Stimulated activated memory B cell treated with anti-CD40 and anti-IgM and Interleukin-4, amounts not matched to agents 10 μg/mL and 1 μg/mL and 100 μg/mL, for 72 hours (primary cell): ENCODE measurements around the gene FBXL17.

Experiments
- ATAC-seq: fragments of 150-1000 bp; cut with Tn5 transposase; 2 replicates; pipeline ENCODE4 v1.10.0; 2021
- H3K27ac Mint-ChIP-seq: one replicate; pipeline ENCODE4 v1.8.0; 2022; ENCODE audit warnings: mild to moderate bottlenecking, mixed read lengths
- H3K27me3 Mint-ChIP-seq: one replicate; pipeline ENCODE4 v1.8.0; 2022; ENCODE audit warnings: mixed read lengths
- H3K36me3 Mint-ChIP-seq: one replicate; pipeline ENCODE4 v1.8.0; 2022; ENCODE audit warnings: mixed read lengths
- H3K4me1 Mint-ChIP-seq: one replicate; pipeline ENCODE4 v1.8.0; 2022; ENCODE audit warnings: mixed read lengths
- H3K4me3 Mint-ChIP-seq: one replicate; pipeline ENCODE4 v1.8.0; 2022; ENCODE audit warnings: mild to moderate bottlenecking, moderate library complexity, mixed read lengths
- H3K9me3 Mint-ChIP-seq: one replicate; pipeline ENCODE4 v1.8.0; 2022; ENCODE audit warnings: mixed read lengths

The FBXL17 gene

DNA sequence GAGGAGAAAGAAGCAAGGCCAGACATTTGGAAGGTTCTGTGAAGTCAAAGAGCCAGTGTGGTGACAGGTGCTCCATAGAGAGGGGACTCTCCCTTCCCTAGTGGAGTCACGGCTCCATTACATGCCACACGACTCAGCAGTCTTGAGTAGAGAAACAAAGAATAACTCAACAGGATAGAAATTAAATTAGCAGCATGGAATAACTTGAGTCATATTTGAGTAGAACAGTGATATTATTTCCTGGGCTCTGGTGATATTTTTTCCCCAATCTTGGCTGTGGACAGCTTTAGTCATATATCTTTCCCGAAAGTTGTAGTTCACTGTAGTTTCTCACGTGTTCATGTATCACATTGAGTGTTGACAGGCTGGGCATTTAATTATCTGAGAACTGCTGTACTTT, 561.5 kb downstream of the FBXL17 start:
- Mint-ChIP-seq H3K36me3 (no peaks in the 10 kb centered on the region), H3K4me3 (no peak overlapping the region), H3K9me3 (peaks cover 3% of the 10 kb centered on the region), H3K4me1 (no peaks in the 10 kb centered on the region), H3K27me3 (peaks cover 8% of the 10 kb centered on the region), H3K27ac (no peak overlapping the region)
- ATAC-seq: no peak

DNA sequence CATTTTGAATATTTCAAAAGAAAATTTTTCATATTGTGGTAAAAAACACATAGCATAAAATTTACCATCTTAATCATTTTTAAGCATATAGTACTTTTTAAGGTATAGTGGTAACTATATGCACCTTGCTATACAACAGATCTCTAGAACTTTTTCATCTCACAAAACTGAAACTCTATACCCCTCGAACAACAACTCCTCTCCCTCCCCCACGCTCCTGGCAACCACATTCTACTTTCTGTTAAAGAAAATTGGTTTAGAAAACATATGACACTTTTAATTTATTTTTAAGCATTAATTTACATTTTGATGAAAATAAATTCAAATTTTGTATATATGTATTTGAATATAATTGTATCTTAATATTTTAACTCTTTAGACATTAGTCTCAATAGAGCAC, 563.9 kb downstream of the FBXL17 start:
- peaks cover under 1% of the 10 kb centered on the region for H3K9me3 Mint-ChIP-seq
- peaks cover 4% of the 10 kb centered on the region for H3K27me3 Mint-ChIP-seq
- H3K4me3 Mint-ChIP-seq: no peak overlapping the region
- H3K36me3 Mint-ChIP-seq: no peaks in the 10 kb centered on the region
- H3K27ac Mint-ChIP-seq: no peak overlapping the region
- peaks cover 5% of the 10 kb centered on the region for H3K4me1 Mint-ChIP-seq
- no peak for ATAC-seq

DNA sequence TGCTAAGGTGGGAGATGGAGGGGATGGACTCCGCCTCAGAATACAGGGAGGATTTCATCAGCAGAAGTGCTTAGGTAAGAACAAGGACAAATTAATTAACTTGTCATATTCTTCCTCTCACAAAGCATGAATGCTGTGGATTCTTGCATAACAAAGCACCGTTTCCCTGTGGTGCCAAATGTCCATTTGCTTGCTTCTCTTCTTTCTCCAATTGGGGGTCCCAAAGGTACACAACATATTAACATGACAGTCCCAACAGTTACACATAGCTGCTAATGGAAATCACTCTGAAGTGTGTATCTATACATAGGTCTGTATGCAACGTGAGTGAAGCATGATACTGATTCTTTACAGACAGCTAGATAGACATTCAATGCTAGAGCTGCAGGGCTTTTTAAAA, 564.5 kb downstream of the FBXL17 start:
- no peaks in the 10 kb centered on the region for H3K9me3 Mint-ChIP-seq
- no peak for ATAC-seq

DNA sequence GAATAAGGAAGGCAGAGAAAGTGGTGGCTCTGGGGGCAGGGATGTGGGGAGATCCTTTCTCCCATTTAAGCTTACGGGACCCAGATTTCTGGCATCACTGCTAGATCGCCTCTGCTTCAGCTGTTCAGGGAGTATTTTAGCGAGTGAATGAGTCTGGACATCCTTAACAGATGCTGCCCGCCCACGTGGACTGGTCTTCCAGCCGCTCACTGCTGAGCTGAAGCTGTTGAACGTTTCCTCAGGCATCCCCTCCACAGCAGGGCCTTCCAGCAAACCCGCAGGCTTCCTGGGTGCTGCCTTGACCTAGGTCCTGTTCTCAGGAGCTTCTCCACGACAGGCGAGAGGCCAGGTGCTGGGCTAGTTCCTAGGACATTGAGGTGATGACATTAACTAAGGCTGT, 566.8 kb downstream of the FBXL17 start:
- ATAC-seq: no peak
- Mint-ChIP-seq H3K4me1 (peaks cover 5% of the 10 kb centered on the region), H3K9me3 (no peaks in the 10 kb centered on the region), H3K36me3 (no peaks in the 10 kb centered on the region), H3K4me3 (no peak overlapping the region), H3K27ac (no peak overlapping the region), H3K27me3 (peaks cover 10% of the 10 kb centered on the region)

More for the DNA sequence above, 564.5 kb downstream of the FBXL17 start:
- Mint-ChIP-seq H3K4me1 (peaks cover 5% of the 10 kb centered on the region), H3K27ac (no peak overlapping the region), H3K4me3 (no peak overlapping the region), H3K27me3 (peaks cover 7% of the 10 kb centered on the region), H3K36me3 (no peaks in the 10 kb centered on the region)

DNA sequence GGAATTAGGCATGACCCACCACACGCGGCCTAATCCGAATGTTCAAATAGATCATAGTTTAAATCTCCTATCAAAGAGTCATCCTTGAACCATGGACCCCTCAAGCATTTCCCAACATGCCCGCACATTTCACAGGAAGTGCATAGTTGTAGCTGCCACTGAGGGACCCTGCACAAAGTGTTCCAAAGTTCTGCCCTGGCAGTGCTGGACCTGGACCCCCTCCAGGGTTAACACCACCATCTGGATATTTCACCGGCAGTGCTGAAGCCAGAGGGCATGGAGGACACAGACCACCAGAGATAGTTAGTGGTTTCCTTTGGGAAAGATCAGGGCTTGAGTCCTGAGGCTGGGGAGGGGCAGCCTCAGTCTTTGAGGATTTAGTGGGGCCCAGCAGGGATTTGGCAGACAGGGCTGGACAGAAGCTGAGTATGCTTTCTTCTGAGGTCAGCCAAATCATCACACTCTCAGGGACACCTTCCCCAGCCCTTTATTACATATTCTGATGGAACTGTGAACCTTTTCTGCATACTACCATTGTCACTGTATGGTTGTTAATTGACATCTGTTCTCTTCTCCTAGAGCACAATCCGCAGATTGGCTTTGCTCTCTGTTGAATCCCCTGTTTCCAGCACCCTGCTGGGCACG, 567.6 kb downstream of the FBXL17 start:
- H3K4me1 Mint-ChIP-seq: peaks cover 5% of the 10 kb centered on the region
- no peak overlapping the region for H3K27ac Mint-ChIP-seq
- peaks cover 10% of the 10 kb centered on the region for H3K27me3 Mint-ChIP-seq
- no peak for ATAC-seq
- no peaks in the 10 kb centered on the region for H3K9me3 Mint-ChIP-seq
- H3K4me3 Mint-ChIP-seq: no peak overlapping the region
- H3K36me3 Mint-ChIP-seq: no peaks in the 10 kb centered on the region

DNA sequence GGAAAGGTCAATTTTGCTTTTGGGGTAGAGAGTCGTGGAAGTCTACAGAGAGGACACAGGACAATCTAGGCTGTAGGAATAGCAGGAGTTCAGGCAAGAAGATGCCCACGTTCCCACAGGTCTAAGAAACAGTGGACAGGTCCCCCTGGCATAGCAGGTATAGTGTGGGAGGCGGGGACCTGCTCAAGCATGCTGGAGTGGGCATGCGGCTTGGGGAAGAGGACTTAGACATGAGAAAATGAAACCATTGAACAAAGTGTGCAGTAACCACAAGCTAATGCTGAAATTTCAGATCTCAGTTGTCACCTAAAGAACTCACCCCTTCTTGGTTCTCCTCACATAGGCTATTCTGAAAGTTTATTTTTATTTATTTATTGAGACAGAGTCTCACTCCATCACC, 568.3 kb downstream of the FBXL17 start:
- Mint-ChIP-seq H3K9me3 (no peaks in the 10 kb centered on the region), H3K27ac (no peak overlapping the region), H3K4me3 (no peak overlapping the region), H3K27me3 (peaks cover 10% of the 10 kb centered on the region), H3K4me1 (peaks cover 5% of the 10 kb centered on the region), H3K36me3 (no peaks in the 10 kb centered on the region)
- no peak for ATAC-seq

DNA sequence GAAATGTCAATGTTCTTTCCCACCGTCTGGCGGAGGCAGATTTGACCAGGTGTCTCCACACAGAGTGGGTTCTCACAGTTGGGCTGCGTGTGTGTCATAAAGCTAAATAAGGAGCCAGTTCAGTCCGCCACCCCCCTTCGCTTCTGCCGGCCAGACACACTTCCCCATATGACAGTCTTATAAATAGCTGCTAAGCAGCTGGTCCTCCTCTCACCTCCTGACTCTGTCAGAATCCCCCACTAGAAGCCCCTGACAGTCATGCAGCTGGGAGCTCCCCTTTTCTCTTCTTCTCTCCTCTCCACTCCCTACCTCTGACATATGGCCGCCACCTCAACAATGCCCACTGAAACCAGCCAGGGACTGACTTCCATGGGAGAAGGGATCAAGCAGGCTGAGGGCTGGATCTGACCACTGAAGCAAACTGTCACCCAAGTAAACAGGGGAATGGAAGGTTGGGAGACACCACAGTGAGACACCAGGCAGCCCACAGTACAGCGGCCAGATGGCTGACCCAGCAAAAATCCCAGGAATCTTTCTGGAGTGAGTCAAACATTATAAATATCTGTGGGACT, 569.2 kb downstream of the FBXL17 start:
- Mint-ChIP-seq H3K4me1 (peaks cover 5% of the 10 kb centered on the region), H3K36me3 (no peaks in the 10 kb centered on the region), H3K27ac (no peak overlapping the region), H3K4me3 (no peak overlapping the region), H3K27me3 (peaks cover 10% of the 10 kb centered on the region), H3K9me3 (no peaks in the 10 kb centered on the region)
- no peak for ATAC-seq

DNA sequence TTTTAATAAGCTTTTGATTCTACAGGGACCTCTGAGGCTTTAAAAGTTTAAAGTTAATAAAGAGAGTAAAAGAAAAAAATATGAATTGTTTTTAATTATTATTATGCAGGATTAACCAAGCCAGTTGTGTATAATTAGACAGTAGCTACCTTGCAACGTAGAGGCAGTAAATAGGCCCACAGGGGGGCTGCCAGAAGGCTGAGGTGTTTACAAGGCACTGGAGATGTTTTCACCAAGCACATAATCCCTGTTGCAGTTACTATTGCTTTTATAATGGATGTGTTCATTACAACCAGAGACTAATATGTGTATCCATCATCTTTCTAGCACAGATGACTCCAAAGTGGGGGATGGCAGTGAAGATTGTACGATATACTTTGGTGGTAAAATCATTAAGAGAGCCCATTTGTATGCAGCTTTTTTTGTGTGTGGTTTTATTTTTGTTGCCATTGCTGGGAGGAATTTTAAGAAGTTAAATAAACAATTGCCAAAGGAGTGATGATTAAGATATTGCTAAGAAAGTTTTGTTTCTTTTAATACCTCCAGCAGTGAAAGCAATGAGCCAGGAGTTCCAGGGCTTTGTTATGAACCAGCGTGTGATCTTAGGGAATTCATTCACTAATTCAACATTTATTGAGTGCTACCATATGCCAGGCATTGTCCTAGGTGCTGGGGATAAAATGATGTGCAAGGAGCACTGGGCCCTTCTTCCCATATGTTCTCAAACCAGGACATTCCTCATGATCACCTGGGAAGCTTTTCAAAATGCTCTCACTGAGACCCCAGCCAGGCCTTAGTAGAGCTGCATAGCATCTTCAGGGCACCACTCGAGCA, 572.5 kb downstream of the FBXL17 start:
- H3K36me3 Mint-ChIP-seq: no peaks in the 10 kb centered on the region
- H3K4me3 Mint-ChIP-seq: no peak overlapping the region

More for the DNA sequence above, 572.5 kb downstream of the FBXL17 start:
- H3K27me3 Mint-ChIP-seq: peaks cover 10% of the 10 kb centered on the region
- no peaks in the 10 kb centered on the region for H3K9me3 Mint-ChIP-seq
- peaks cover 5% of the 10 kb centered on the region for H3K4me1 Mint-ChIP-seq
- ATAC-seq: no peak
- no peak overlapping the region for H3K27ac Mint-ChIP-seq
